Measurements from ENCODE around the gene MIGA1. TPM values are rescaled to one million over a fixed set of nuclear protein-coding genes. Genes with fewer than 3 reads are reported as not detected.

The MIGA1 gene
- total and polyA plus RNA-seq, 2 of the 13 experiments (the other 11 are each of a cell fraction or from before 2014, with no cell fraction given) = 3.8 to 6.6 TPM

DNA sequence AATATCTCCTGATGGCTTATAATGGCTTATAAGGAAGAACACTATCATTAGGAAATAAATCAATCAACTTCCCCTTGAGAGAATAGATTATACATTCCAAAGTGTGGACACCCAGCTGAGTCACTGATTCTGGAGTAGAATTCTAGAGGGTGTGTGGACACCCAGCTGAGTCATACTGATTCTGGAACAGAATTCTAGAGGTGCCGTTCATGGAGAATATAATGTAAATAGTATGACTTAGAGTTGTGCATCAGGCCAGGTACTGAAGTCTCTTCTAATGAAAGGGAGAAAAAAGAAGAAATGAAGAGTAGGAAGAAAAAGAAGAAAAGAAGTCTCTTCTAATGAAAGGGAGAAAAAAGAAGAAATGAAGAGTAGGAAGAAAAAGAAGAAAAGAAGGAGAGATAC lies 17.4 kb upstream of the MIGA1 start (continued):
- TF ChIP-seq FOXM1 (CRISPR knock-in tag; IDR thresholded peaks at IDR 0.05) (no peak), MIER2 (CRISPR knock-in tag; IDR thresholded peaks at IDR 0.05) (no peak), KDM4B (CRISPR knock-in tag; IDR thresholded peaks at IDR 0.05) (no peak), MAFK (conservative IDR thresholded peaks at IDR 0.05 in 1 of 2, IDR thresholded peaks at IDR 0.05 in 1 of 2; ENCODE audit: low read length in 2 of 2) (peak; percentile 18 to 41; a peak in 2 of 4 replicates), ZFP36L2 (CRISPR knock-in tag; IDR thresholded peaks at IDR 0.05) (no peak), ZNF605 (CRISPR knock-in tag; IDR thresholded peaks at IDR 0.05) (no peak)

DNA sequence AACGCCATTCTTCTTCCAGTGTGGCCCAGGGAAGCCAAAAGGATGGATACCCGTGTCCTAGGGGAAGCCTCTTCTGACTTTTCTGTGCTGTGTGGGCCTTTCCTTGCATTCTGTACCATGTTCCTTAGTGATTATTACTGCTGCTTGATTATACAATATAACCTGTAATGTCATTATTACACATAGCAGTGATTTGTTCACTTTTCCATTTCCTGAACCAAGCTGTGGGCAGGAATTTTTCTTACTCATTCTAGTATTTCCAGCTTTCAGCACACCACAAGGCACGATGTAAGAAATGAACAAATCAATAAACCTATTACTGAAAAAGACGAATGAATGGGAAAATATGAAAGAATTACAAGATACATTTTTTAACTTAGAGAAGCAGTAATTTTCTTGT lies 11.4 kb upstream of the MIGA1 start:
- Histone ChIP-seq H3K4me1 (ENCODE audit: insufficient read depth, low read length) (no peaks in the 10 kb centered on the region), H3K4me2 (ENCODE audit: low read depth, low read length) (no peak overlapping the region), H4K20me1 (ENCODE audit: insufficient read depth, low read length) (no peaks in the 10 kb centered on the region), H3K27me3 (ENCODE audit: control insufficient read depth in 1 of 2, insufficient read depth in 2 of 2, low read length in 2 of 2) (0 out of 5 replicates have a peak, but pooled peaks cover 0 to 4% of the 10 kb centered on the region in 2 experiments), H3K27ac (ENCODE audit: extremely low read length, insufficient read depth, low read length) (no peak overlapping the region), H3K9me3 (ENCODE audit: low read length) (no peaks in the 10 kb centered on the region), H3K9ac (ENCODE audit: insufficient read depth, low read depth, low read length) (no peak overlapping the region), H2AFZ (ENCODE audit: low read length) (no peak overlapping the region), H3K36me3 (replicated peaks in 1 of 2; ENCODE audit: control insufficient read depth in 1 of 2, insufficient read depth in 2 of 2, low read length in 2 of 2) (no peaks in the 10 kb centered on the region), H3K4me3 (replicated peaks in 1 of 3; ENCODE audit: insufficient read depth in 1 of 3, low read depth in 2 of 3, low read length in 3 of 3) (no peak overlapping the region), H3K79me2 (ENCODE audit: insufficient read depth, low read length) (no peaks in the 10 kb centered on the region)
- in situ Hi-C loops (cut with HindIII; ENCODE audit: extremely low pct_ligation_motif_present, low pct_unique_long_range_greater_than_20kb) = no loop called here
- DNase-seq (ENCODE audit: low spot score) (no peak), FAIRE-seq (no peak), ATAC-seq (no peak)
- TF ChIP-seq FOXC1 (CRISPR knock-in tag; IDR thresholded peaks at IDR 0.05; ENCODE audit: borderline replicate concordance) (no peak), TAF15 (IDR thresholded peaks at IDR 0.05; ENCODE audit: low read depth, low read length, poor library complexity, severe bottlenecking) (no peak), PHF8 (CRISPR knock-in tag; IDR thresholded peaks at IDR 0.05) (no peak), SOX6 (IDR thresholded peaks at IDR 0.05) (no peak), SOX6 (CRISPR knock-in tag; IDR thresholded peaks at IDR 0.05) (no peak), ZSCAN31 (CRISPR knock-in tag; IDR thresholded peaks at IDR 0.05; ENCODE audit: low read depth) (no peak), RARG (CRISPR knock-in tag; IDR thresholded peaks at IDR 0.05; ENCODE audit: low read depth) (no peak), ONECUT2 (CRISPR knock-in tag; IDR thresholded peaks at IDR 0.05) (no peak), DPF2 (CRISPR knock-in tag; IDR thresholded peaks at IDR 0.05; ENCODE audit: borderline replicate concordance, low read depth) (no peak), ATF7-NPFF (CRISPR knock-in tag; IDR thresholded peaks at IDR 0.05; ENCODE audit: low read depth) (no peak), ZNF709 (CRISPR knock-in tag; IDR thresholded peaks at IDR 0.05) (no peak), ZNF296 (CRISPR knock-in tag; conservative IDR thresholded peaks at IDR 0.05) (no peak), KAT7 (CRISPR knock-in tag; IDR thresholded peaks at IDR 0.05; ENCODE audit: borderline replicate concordance) (no peak), HHEX (CRISPR knock-in tag; IDR thresholded peaks at IDR 0.05) (no peak), ZKSCAN8 (CRISPR knock-in tag; IDR thresholded peaks at IDR 0.05; ENCODE audit: borderline replicate concordance) (no peak), TBP (CRISPR knock-in tag; IDR thresholded peaks at IDR 0.05) (no peak), ZNF607 (CRISPR knock-in tag; IDR thresholded peaks at IDR 0.05; ENCODE audit: borderline replicate concordance) (no peak), MTA1 (CRISPR knock-in tag; IDR thresholded peaks at IDR 0.05; ENCODE audit: borderline replicate concordance) (no peak), REL (CRISPR knock-in tag; conservative IDR thresholded peaks at IDR 0.05) (no peak)
- TF ChIP-seq, protein P1, sequence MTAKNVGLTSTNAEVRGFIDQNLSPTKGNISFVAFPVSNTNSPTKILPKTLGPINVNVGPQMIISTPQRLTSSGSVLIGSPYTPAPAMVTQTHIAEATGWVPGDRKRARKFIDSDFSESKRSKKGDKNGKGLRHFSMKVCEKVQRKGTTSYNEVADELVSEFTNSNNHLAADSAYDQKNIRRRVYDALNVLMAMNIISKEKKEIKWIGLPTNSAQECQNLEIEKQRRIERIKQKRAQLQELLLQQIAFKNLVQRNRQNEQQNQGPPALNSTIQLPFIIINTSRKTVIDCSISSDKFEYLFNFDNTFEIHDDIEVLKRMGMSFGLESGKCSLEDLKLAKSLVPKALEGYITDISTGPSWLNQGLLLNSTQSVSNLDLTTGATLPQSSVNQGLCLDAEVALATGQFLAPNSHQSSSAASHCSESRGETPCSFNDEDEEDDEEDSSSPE (CRISPR knock-in tag; IDR thresholded peaks at IDR 0.05) = no peak
- TF ChIP-seq, protein P2, sequence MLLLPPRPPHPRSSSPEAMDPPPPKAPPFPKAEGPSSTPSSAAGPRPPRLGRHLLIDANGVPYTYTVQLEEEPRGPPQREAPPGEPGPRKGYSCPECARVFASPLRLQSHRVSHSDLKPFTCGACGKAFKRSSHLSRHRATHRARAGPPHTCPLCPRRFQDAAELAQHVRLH (CRISPR knock-in tag; IDR thresholded peaks at IDR 0.05; ENCODE audit: borderline replicate concordance, low read depth) = no peak
- POLR2A ChIA-PET = no interaction called here
- BruUV-seq (replicated peaks) = no TSS peak
- intact Hi-C loops (cut with micrococcal nuclease; ENCODE audit: unreplicated experiment) = loop anchor here (5.0 kb wide), 1 partner anchor 519 kb away; no protein-coding TSS in a partner anchor
- CTCF ChIA-PET (ENCODE audit: low intra/inter-chr PET ratio, low total read pairs) = no interaction called here
- 32% methylated on average over 4 of the region's 4 CpGs for WGBS (ENCODE audit: low lambda C conversion rate)

All from HepG2 (cell line).